Measurements from ENCODE around the gene NFAT5. TPM values are rescaled to one million over a fixed set of nuclear protein-coding genes. Genes with fewer than 3 reads are reported as not detected.

Gene NFAT5
- total RNA-seq, 1 donor from 2014 or later: 48.8 TPM

DNA sequence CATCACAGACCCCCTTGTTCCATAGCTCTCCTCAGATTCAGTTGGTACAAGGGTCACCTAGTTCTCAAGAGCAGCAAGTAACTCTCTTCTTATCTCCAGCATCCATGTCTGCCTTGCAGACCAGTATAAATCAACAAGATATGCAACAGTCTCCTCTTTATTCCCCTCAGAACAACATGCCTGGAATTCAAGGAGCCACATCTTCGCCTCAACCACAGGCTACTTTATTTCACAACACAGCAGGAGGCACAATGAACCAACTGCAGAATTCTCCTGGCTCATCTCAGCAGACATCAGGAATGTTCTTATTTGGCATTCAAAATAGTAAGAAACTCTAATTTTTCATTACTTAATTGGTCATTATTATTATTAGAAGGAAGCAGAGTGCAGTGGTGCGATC is 128.2 kb downstream of the NFAT5 start:
- Mint-ChIP-seq H3K9me3 (ENCODE audit: unreplicated experiment) (no peaks in the 10 kb centered on the region), H3K27ac (ENCODE audit: unreplicated experiment) (no peak overlapping the region), H3K36me3 (ENCODE audit: low read depth, unreplicated experiment) (peaks cover 34% of the 10 kb centered on the region), H3K4me1 (ENCODE audit: unreplicated experiment) (peaks cover 4% of the 10 kb centered on the region), H3K27me3 (ENCODE audit: unreplicated experiment) (no peaks in the 10 kb centered on the region), H3K4me3 (ENCODE audit: unreplicated experiment) (peak overlapping the region; percentile 63)
- no peak for TF ChIP-seq CTCF (IDR thresholded peaks at IDR 0.05; ENCODE audit: unreplicated experiment)
- DNase-seq (ENCODE audit: low spot score): no peak

DNA sequence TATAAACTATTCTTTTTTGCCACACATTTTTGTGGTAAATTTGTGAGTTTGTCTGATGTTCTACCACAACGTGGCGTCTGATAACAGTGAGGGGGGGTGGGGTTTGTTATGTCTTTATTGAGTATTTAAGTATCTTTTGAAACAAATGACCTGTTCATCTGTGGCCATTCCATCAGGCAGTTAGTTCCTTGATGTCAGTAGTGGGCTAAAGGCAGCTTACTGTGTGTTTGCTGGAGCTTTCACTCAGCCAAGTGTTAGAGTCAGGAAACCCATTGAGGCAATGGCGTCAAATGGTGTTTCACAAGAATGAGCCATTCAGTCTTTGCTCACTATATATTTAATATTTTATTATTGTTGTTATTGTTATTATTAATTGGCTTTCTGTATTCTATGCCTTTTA is 132.6 kb downstream of the NFAT5 start:
- Mint-ChIP-seq H3K4me3 (ENCODE audit: unreplicated experiment) (no peak overlapping the region), H3K27me3 (ENCODE audit: unreplicated experiment) (no peaks in the 10 kb centered on the region), H3K36me3 (ENCODE audit: low read depth, unreplicated experiment) (peaks cover 16% of the 10 kb centered on the region), H3K9me3 (ENCODE audit: unreplicated experiment) (no peaks in the 10 kb centered on the region), H3K27ac (ENCODE audit: unreplicated experiment) (no peak overlapping the region), H3K4me1 (ENCODE audit: unreplicated experiment) (peaks cover 12% of the 10 kb centered on the region)
- DNase-seq (ENCODE audit: low spot score): no peak
- no peak for TF ChIP-seq CTCF (IDR thresholded peaks at IDR 0.05; ENCODE audit: unreplicated experiment)

- no peak for TF ChIP-seq CTCF (IDR thresholded peaks at IDR 0.05; ENCODE audit: unreplicated experiment)
- H3K4me1 Mint-ChIP-seq (ENCODE audit: unreplicated experiment): peaks cover 12% of the 10 kb centered on the region
- H3K4me3 Mint-ChIP-seq (ENCODE audit: unreplicated experiment): no peak overlapping the region
- no peak for DNase-seq (ENCODE audit: low spot score)
- no peaks in the 10 kb centered on the region for H3K27me3 Mint-ChIP-seq (ENCODE audit: unreplicated experiment)
- no peaks in the 10 kb centered on the region for H3K9me3 Mint-ChIP-seq (ENCODE audit: unreplicated experiment)
- peaks cover 9% of the 10 kb centered on the region for H3K36me3 Mint-ChIP-seq (ENCODE audit: low read depth, unreplicated experiment)
- H3K27ac Mint-ChIP-seq (ENCODE audit: unreplicated experiment): peak overlapping the region; percentile 44
These were observed 134.1 kb downstream of the NFAT5 start for GRCh38 chr16:69699915-69700314.

DNA sequence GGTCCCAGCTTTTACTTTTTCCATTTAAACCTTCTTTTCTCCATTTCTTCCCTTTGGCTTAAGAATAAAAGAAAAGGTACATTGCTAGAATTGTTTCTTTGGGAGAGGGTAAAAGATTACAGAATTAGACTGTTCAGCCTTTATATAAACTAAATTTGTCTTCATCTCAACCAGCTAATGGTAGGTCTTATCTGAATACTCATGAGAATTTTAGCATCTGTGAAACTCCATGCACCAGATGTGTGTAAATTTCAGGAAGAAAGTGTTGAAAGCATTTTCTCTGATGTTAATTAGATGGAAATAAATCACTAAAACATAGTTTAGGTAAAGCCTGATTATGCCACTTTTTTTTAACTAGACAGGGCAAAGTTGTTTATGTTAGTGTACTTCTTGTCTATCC is 135.7 kb downstream of the NFAT5 start:
- H3K9me3 Mint-ChIP-seq (ENCODE audit: unreplicated experiment): no peaks in the 10 kb centered on the region

DNA sequence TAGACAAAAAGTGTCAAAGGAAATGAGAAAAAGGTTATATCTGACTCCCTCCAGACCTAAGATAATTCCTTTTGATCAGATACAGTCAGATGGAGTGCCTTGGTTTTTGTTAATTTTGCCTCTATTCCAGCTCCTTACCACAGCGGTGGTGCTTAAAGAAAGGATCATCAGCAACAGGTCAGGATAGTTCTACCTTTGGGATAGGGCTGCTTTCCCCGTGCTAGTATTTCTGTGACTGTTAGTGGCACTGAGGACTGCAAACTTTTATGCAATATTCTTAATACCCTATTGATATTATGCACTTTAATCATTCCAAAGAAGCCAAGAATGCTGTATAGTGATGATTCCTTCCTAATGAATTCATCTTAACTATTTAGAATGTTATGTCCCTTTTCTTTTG is 136.1 kb downstream of the NFAT5 start:
- no peak for TF ChIP-seq CTCF (IDR thresholded peaks at IDR 0.05; ENCODE audit: unreplicated experiment)
- Mint-ChIP-seq H3K4me1 (ENCODE audit: unreplicated experiment) (peaks cover 12% of the 10 kb centered on the region), H3K9me3 (ENCODE audit: unreplicated experiment) (no peaks in the 10 kb centered on the region), H3K4me3 (ENCODE audit: unreplicated experiment) (no peak overlapping the region), H3K27ac (ENCODE audit: unreplicated experiment) (no peak overlapping the region), H3K27me3 (ENCODE audit: unreplicated experiment) (no peaks in the 10 kb centered on the region), H3K36me3 (ENCODE audit: low read depth, unreplicated experiment) (peaks cover 4% of the 10 kb centered on the region)
- no peak for DNase-seq (ENCODE audit: low spot score)

More for the DNA sequence above, 135.7 kb downstream of the NFAT5 start:
- no peak for TF ChIP-seq CTCF (IDR thresholded peaks at IDR 0.05; ENCODE audit: unreplicated experiment)
- peaks cover 4% of the 10 kb centered on the region for H3K36me3 Mint-ChIP-seq (ENCODE audit: low read depth, unreplicated experiment)
- no peaks in the 10 kb centered on the region for H3K27me3 Mint-ChIP-seq (ENCODE audit: unreplicated experiment)
- DNase-seq (ENCODE audit: low spot score): no peak
- H3K4me3 Mint-ChIP-seq (ENCODE audit: unreplicated experiment): no peak overlapping the region
- H3K27ac Mint-ChIP-seq (ENCODE audit: unreplicated experiment): no peak overlapping the region
- peaks cover 12% of the 10 kb centered on the region for H3K4me1 Mint-ChIP-seq (ENCODE audit: unreplicated experiment)
